Measurements from ENCODE around the gene XPO5.

DNA sequence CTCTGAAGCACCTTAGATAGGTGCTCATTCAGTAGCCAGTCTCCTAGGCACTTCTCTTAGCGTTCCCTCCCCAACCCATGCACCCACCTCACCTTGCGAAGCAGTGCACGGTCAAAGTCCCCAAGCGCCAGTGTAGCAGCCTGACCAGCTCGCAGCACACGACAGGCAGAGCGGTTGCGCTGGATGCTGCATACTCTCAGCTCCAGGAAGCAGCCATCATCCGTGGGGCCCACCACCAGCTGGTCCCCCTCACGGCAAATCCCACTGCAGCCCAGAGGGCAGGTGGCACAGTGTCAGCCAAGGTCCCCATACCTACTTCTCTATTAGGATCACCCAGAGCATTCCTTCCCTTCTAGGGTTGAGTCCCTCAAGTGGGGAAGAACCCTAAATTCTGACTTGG, 46.7 kb upstream of the XPO5 start:
- TF ChIP-seq CTCF (IDR thresholded peaks at IDR 0.05) (no peak), EP300 (IDR thresholded peaks at IDR 0.05; ENCODE audit: low read depth) (no peak), POLR2AphosphoS5 (IDR thresholded peaks at IDR 0.05) (no peak), POLR2A (IDR thresholded peaks at IDR 0.05) (no peak)

Data from transverse colon (tissue), 4 donors.